ENCODE measurements around the gene PCGF1.

Gene PCGF1

GRCh38 chr2:74527741-74528140 lies 20.2 kb upstream of the PCGF1 start:
- Histone ChIP-seq H3K27me3 (ENCODE audit: control insufficient read depth in 1 of 2, insufficient read depth in 2 of 2, low read length in 2 of 2) (no peaks in the 10 kb centered on the region), H3K27ac (ENCODE audit: low read length) (no peak overlapping the region), H3K9ac (ENCODE audit: low read length in 2 of 2) (no peak overlapping the region), H3K9me3 (ENCODE audit: control insufficient read depth in 2 of 2, low read length in 2 of 2) (no peaks in the 10 kb centered on the region), H3K4me1 (ENCODE audit: control insufficient read depth, insufficient read depth, low read length) (peaks cover 31% of the 10 kb centered on the region), H3K4me3 (ENCODE audit: low read length in 2 of 2) (no peak overlapping the region), H3K36me3 (ENCODE audit: control insufficient read depth in 2 of 2, insufficient read depth in 2 of 2, low read length in 2 of 2) (peaks cover 25 to 33% of the 10 kb centered on the region in 2 donors)

GRCh38 chr2:74526649-74527230 lies 19.2 kb upstream of the PCGF1 start:
- no peak overlapping the region for H3K9ac ChIP-seq (ENCODE audit: low read length in 2 of 2)
- peaks cover 30% of the 10 kb centered on the region for H3K4me1 ChIP-seq (ENCODE audit: control insufficient read depth, insufficient read depth, low read length)
- H3K9me3 ChIP-seq (ENCODE audit: control insufficient read depth in 2 of 2, low read length in 2 of 2): no peaks in the 10 kb centered on the region
- no peak overlapping the region for H3K4me3 ChIP-seq (ENCODE audit: low read length in 2 of 2)
- H3K27ac ChIP-seq (ENCODE audit: low read length): no peak overlapping the region
- H3K36me3 ChIP-seq (ENCODE audit: control insufficient read depth in 2 of 2, insufficient read depth in 2 of 2, low read length in 2 of 2): peaks cover 19 to 25% of the 10 kb centered on the region in 2 donors
- no peaks in the 10 kb centered on the region for H3K27me3 ChIP-seq (ENCODE audit: control insufficient read depth in 1 of 2, insufficient read depth in 2 of 2, low read length in 2 of 2)

- no peak within 1 kb of the TSS for H3K9ac ChIP-seq (ENCODE audit: low read length in 2 of 2)
Observed at GRCh38 chr2:74525717-74526648, 18.5 kb upstream of the PCGF1 start, which contains the start of gene DQX1. TSS of gene DQX1 (minus strand) at chr2:74526231. CDS start at chr2:74525729, 502 bp downstream.

GRCh38 chr2:74524955-74525716 lies 17.6 kb upstream of the PCGF1 start:
- Histone ChIP-seq H3K27me3 (ENCODE audit: control insufficient read depth in 1 of 2, insufficient read depth in 2 of 2, low read length in 2 of 2) (peaks cover 3 to 4% of the 10 kb centered on the region in 2 donors), H3K27ac (ENCODE audit: low read length) (no peak overlapping the region), H3K9ac (ENCODE audit: low read length in 2 of 2) (no peak overlapping the region), H3K9me3 (ENCODE audit: control insufficient read depth in 2 of 2, low read length in 2 of 2) (no peaks in the 10 kb centered on the region), H3K4me1 (ENCODE audit: control insufficient read depth, insufficient read depth, low read length) (peaks cover 17% of the 10 kb centered on the region), H3K36me3 (ENCODE audit: control insufficient read depth in 2 of 2, insufficient read depth in 2 of 2, low read length in 2 of 2) (peaks cover 19 to 22% of the 10 kb centered on the region in 2 donors), H3K4me3 (ENCODE audit: low read length in 2 of 2) (no peak overlapping the region)

More at GRCh38 chr2:74525717-74526648, 18.5 kb upstream of the PCGF1 start, which contains the start of gene DQX1:
- Histone ChIP-seq H3K36me3 (ENCODE audit: control insufficient read depth in 2 of 2, insufficient read depth in 2 of 2, low read length in 2 of 2) (peaks cover 19 to 22% of the 10 kb centered on the region in 2 donors), H3K27me3 (ENCODE audit: control insufficient read depth in 1 of 2, insufficient read depth in 2 of 2, low read length in 2 of 2) (no peaks in the 10 kb centered on the region), H3K4me3 (ENCODE audit: low read length in 2 of 2) (no peak within 1 kb of the TSS), H3K9me3 (ENCODE audit: control insufficient read depth in 2 of 2, low read length in 2 of 2) (no peaks in the 10 kb centered on the region), H3K27ac (ENCODE audit: low read length) (no peak within 1 kb of the TSS), H3K4me1 (ENCODE audit: control insufficient read depth, insufficient read depth, low read length) (peaks cover 24% of the 10 kb centered on the region)

- H3K36me3 ChIP-seq (ENCODE audit: control insufficient read depth in 2 of 2, insufficient read depth in 2 of 2, low read length in 2 of 2): peaks cover 19 to 22% of the 10 kb centered on the region in 2 donors
- no peak overlapping the region for H3K27ac ChIP-seq (ENCODE audit: low read length)
- no peak overlapping the region for H3K9ac ChIP-seq (ENCODE audit: low read length in 2 of 2)
- peaks cover 13% of the 10 kb centered on the region for H3K4me1 ChIP-seq (ENCODE audit: control insufficient read depth, insufficient read depth, low read length)
- H3K9me3 ChIP-seq (ENCODE audit: control insufficient read depth in 2 of 2, low read length in 2 of 2): no peaks in the 10 kb centered on the region
- peaks cover 10 to 13% of the 10 kb centered on the region in 2 donors for H3K27me3 ChIP-seq (ENCODE audit: control insufficient read depth in 1 of 2, insufficient read depth in 2 of 2, low read length in 2 of 2)
- H3K4me3 ChIP-seq (ENCODE audit: low read length in 2 of 2): no peak overlapping the region
Observed at GRCh38 chr2:74524005-74524404, 16.5 kb upstream of the PCGF1 start.

- no peak overlapping the region for H3K4me3 ChIP-seq (ENCODE audit: low read length in 2 of 2)
- no peaks in the 10 kb centered on the region for H3K9me3 ChIP-seq (ENCODE audit: control insufficient read depth in 2 of 2, low read length in 2 of 2)
- H3K27me3 ChIP-seq (ENCODE audit: control insufficient read depth in 1 of 2, insufficient read depth in 2 of 2, low read length in 2 of 2): peaks cover 22 to 25% of the 10 kb centered on the region in 2 donors
- no peak overlapping the region for H3K27ac ChIP-seq (ENCODE audit: low read length)
- peaks cover under 1% of the 10 kb centered on the region for H3K4me1 ChIP-seq (ENCODE audit: control insufficient read depth, insufficient read depth, low read length)
- H3K36me3 ChIP-seq (ENCODE audit: control insufficient read depth in 2 of 2, insufficient read depth in 2 of 2, low read length in 2 of 2): peaks cover 15% of the 10 kb centered on the region in 2 donors
- no peak overlapping the region for H3K9ac ChIP-seq (ENCODE audit: low read length in 2 of 2)
Observed at GRCh38 chr2:74522516-74522915, 15.0 kb upstream of the PCGF1 start.

- Histone ChIP-seq H3K27me3 (ENCODE audit: control insufficient read depth in 1 of 2, insufficient read depth in 2 of 2, low read length in 2 of 2) (peaks cover 69 to 76% of the 10 kb centered on the region in 2 donors), H3K9ac (ENCODE audit: low read length in 2 of 2) (no peak overlapping the region), H3K4me3 (ENCODE audit: low read length in 2 of 2) (peak overlapping the region in 1 of 2 donors; percentile 52), H3K27ac (ENCODE audit: low read length) (no peak overlapping the region), H3K9me3 (ENCODE audit: control insufficient read depth in 2 of 2, low read length in 2 of 2) (no peaks in the 10 kb centered on the region), H3K4me1 (ENCODE audit: control insufficient read depth, insufficient read depth, low read length) (peaks cover 20% of the 10 kb centered on the region), H3K36me3 (ENCODE audit: control insufficient read depth in 2 of 2, insufficient read depth in 2 of 2, low read length in 2 of 2) (no peaks in the 10 kb centered on the region)
Observed at GRCh38 chr2:74516650-74517049, 9.2 kb upstream of the PCGF1 start.

- H3K9ac ChIP-seq (ENCODE audit: low read length in 2 of 2): no peak overlapping the region
- peaks cover 75 to 81% of the 10 kb centered on the region in 2 donors for H3K27me3 ChIP-seq (ENCODE audit: control insufficient read depth in 1 of 2, insufficient read depth in 2 of 2, low read length in 2 of 2)
- H3K9me3 ChIP-seq (ENCODE audit: control insufficient read depth in 2 of 2, low read length in 2 of 2): no peaks in the 10 kb centered on the region
- no peak overlapping the region for H3K27ac ChIP-seq (ENCODE audit: low read length)
- no peaks in the 10 kb centered on the region for H3K36me3 ChIP-seq (ENCODE audit: control insufficient read depth in 2 of 2, insufficient read depth in 2 of 2, low read length in 2 of 2)
- peak overlapping the region in 1 of 2 donors; percentile 52 for H3K4me3 ChIP-seq (ENCODE audit: low read length in 2 of 2)
- peaks cover 20% of the 10 kb centered on the region for H3K4me1 ChIP-seq (ENCODE audit: control insufficient read depth, insufficient read depth, low read length)
Observed at GRCh38 chr2:74515981-74516633, 8.6 kb upstream of the PCGF1 start.

GRCh38 chr2:74515271-74515980 lies 7.9 kb upstream of the PCGF1 start:
- Histone ChIP-seq H3K36me3 (ENCODE audit: control insufficient read depth in 2 of 2, insufficient read depth in 2 of 2, low read length in 2 of 2) (no peaks in the 10 kb centered on the region), H3K27me3 (ENCODE audit: control insufficient read depth in 1 of 2, insufficient read depth in 2 of 2, low read length in 2 of 2) (peaks cover 78 to 84% of the 10 kb centered on the region in 2 donors), H3K4me3 (ENCODE audit: low read length in 2 of 2) (peak overlapping the region in 1 of 2 donors; percentile 52), H3K4me1 (ENCODE audit: control insufficient read depth, insufficient read depth, low read length) (peaks cover 20% of the 10 kb centered on the region), H3K27ac (ENCODE audit: low read length) (no peak overlapping the region), H3K9me3 (ENCODE audit: control insufficient read depth in 2 of 2, low read length in 2 of 2) (no peaks in the 10 kb centered on the region), H3K9ac (ENCODE audit: low read length in 2 of 2) (no peak overlapping the region)

Measured in stomach smooth muscle (tissue), 2 donors.